Measurements from ENCODE around the gene HOXB4.

DNA sequence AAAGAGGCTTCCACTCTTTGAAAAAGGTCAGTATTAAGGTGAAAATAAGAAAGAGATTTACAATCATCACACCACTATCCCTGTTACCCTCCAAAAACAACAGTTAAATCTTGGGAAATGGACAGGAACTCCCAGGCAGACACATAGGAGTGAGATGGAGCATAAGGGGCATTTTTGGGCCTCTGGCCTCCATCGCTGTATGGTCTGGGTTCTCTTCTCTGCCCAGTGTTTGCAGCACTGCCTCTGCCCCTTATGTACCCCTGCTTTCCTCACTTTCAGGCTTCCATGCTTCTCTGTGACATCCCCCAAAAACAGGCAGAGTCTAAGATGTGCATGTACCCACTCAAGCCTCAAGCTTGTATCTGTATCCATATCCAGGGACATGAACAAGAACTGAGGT lies 32.6 kb downstream of the HOXB4 start:
- no peak for TF ChIP-seq MXI1 (IDR thresholded peaks at IDR 0.05; ENCODE audit: low read depth, low read length)
- TF ChIP-seq PAX5 (IDR thresholded peaks at IDR 0.05; ENCODE audit: borderline replicate concordance, low read depth, low read length) = no peak
- TF ChIP-seq YY1 (IDR thresholded peaks at IDR 0.05; ENCODE audit: low read depth, low read length) = no peak
- no peak for TF ChIP-seq CREB1 (IDR thresholded peaks at IDR 0.05; ENCODE audit: low read depth)
- TF ChIP-seq, protein P1, sequence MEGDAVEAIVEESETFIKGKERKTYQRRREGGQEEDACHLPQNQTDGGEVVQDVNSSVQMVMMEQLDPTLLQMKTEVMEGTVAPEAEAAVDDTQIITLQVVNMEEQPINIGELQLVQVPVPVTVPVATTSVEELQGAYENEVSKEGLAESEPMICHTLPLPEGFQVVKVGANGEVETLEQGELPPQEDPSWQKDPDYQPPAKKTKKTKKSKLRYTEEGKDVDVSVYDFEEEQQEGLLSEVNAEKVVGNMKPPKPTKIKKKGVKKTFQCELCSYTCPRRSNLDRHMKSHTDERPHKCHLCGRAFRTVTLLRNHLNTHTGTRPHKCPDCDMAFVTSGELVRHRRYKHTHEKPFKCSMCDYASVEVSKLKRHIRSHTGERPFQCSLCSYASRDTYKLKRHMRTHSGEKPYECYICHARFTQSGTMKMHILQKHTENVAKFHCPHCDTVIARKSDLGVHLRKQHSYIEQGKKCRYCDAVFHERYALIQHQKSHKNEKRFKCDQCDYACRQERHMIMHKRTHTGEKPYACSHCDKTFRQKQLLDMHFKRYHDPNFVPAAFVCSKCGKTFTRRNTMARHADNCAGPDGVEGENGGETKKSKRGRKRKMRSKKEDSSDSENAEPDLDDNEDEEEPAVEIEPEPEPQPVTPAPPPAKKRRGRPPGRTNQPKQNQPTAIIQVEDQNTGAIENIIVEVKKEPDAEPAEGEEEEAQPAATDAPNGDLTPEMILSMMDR (IDR thresholded peaks at IDR 0.05 in 2 of 3, conservative IDR thresholded peaks at IDR 0.05 in 1 of 3; ENCODE audit: control insufficient read depth in 2 of 3, extremely low read depth in 1 of 3, insufficient read depth in 1 of 3, low read depth in 3 of 3, low read length in 3 of 3) = no peak
- TF ChIP-seq SP1 (IDR thresholded peaks at IDR 0.05; ENCODE audit: low read depth, low read length) = no peak
- TF ChIP-seq BMI1 (IDR thresholded peaks at IDR 0.05; ENCODE audit: borderline replicate concordance) = no peak
- TF ChIP-seq, protein P2, sequence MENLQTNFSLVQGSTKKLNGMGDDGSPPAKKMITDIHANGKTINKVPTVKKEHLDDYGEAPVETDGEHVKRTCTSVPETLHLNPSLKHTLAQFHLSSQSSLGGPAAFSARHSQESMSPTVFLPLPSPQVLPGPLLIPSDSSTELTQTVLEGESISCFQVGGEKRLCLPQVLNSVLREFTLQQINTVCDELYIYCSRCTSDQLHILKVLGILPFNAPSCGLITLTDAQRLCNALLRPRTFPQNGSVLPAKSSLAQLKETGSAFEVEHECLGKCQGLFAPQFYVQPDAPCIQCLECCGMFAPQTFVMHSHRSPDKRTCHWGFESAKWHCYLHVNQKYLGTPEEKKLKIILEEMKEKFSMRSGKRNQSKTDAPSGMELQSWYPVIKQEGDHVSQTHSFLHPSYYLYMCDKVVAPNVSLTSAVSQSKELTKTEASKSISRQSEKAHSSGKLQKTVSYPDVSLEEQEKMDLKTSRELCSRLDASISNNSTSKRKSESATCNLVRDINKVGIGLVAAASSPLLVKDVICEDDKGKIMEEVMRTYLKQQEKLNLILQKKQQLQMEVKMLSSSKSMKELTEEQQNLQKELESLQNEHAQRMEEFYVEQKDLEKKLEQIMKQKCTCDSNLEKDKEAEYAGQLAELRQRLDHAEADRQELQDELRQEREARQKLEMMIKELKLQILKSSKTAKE (IDR thresholded peaks at IDR 0.05; ENCODE audit: low read depth, poor library complexity, severe bottlenecking) = no peak
- TF ChIP-seq RUNX3 (IDR thresholded peaks at IDR 0.05; ENCODE audit: low read length) = no peak
- no peak for TF ChIP-seq SMC3 (IDR thresholded peaks at IDR 0.05; ENCODE audit: borderline replicate concordance, low read length)
- TF ChIP-seq, protein P3, sequence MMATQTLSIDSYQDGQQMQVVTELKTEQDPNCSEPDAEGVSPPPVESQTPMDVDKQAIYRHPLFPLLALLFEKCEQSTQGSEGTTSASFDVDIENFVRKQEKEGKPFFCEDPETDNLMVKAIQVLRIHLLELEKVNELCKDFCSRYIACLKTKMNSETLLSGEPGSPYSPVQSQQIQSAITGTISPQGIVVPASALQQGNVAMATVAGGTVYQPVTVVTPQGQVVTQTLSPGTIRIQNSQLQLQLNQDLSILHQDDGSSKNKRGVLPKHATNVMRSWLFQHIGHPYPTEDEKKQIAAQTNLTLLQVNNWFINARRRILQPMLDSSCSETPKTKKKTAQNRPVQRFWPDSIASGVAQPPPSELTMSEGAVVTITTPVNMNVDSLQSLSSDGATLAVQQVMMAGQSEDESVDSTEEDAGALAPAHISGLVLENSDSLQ (IDR thresholded peaks at IDR 0.05) = no peak

Data from GM12878 (cell line).